Measurements from ENCODE around the gene MME. TPM values are rescaled to one million over a fixed set of nuclear protein-coding genes. Genes with fewer than 3 reads are reported as not detected.

Gene MME
- total RNA-seq, 1 experiment from 2014 or later = 1.6 TPM

DNA sequence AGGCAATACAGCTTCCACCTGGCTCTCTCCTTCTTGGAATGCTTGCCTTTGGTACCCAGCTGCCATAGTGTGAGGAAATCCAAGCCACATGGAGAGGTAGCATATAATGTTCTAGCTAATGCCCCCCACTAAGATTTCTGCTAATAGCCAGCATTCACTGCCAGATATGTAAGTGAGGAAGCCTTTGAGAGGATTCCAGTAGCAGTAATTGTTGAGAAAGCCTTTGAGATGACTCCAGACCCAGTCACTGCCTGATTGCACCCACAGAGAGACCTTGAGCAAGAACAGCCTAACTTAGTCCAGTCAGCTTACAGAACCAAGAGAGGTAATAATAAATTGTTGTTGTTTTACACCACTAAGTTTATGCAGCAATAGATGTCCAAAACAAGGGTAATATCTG, 150.3 kb downstream of the MME start:
- H3K9me3 ChIP-seq (ENCODE audit: control insufficient read depth, insufficient read depth, low read depth, low read length) = no peaks in the 10 kb centered on the region
- no peak for ATAC-seq
- no peaks in the 10 kb centered on the region for H3K4me1 ChIP-seq (ENCODE audit: control insufficient read depth, insufficient read depth, low read length)
- POLR2A ChIA-PET = no interaction called here
- no peak for TF ChIP-seq TCF7L2 (IDR thresholded peaks at IDR 0.05; ENCODE audit: low read depth, low read length)
- no peak for TF ChIP-seq POLR2AphosphoS5 (IDR thresholded peaks at IDR 0.05; ENCODE audit: low read depth, low read length)
- TF ChIP-seq REST (IDR thresholded peaks at IDR 0.05; ENCODE audit: insufficient read depth in 1 of 2, low read depth in 2 of 2, low read length in 1 of 2) = no peak
- TF ChIP-seq CTCF (IDR thresholded peaks at IDR 0.05) = no peak
- no peak for TF ChIP-seq SIN3A (IDR thresholded peaks at IDR 0.05; ENCODE audit: borderline replicate concordance, insufficient read depth, low read depth, low read length)
- no peak overlapping the region for H3K27ac ChIP-seq (ENCODE audit: low read length)
- no peak overlapping the region for H3K4me3 ChIP-seq (ENCODE audit: low read depth in 2 of 2, low read length in 2 of 2)
- BruUV-seq (replicated peaks) = no TSS peak
- intact Hi-C loops (cut with micrococcal nuclease; ENCODE audit: unreplicated experiment) = no loop called here
- no peak for DNase-seq (ENCODE audit: low read depth, low spot score)
- in situ Hi-C loops (cut with HindIII; ENCODE audit: low pct_unique_long_range_greater_than_20kb, low sequenced_read_pairs) = no loop called here
- no peaks in the 10 kb centered on the region for H3K27me3 ChIP-seq (ENCODE audit: control insufficient read depth, insufficient read depth, low read length)
- CTCF ChIA-PET = no interaction called here
- H3K36me3 ChIP-seq (ENCODE audit: control insufficient read depth, insufficient read depth, low read length) = no peaks in the 10 kb centered on the region

- Histone ChIP-seq H3K36me3 (ENCODE audit: control insufficient read depth, insufficient read depth, low read length) (no peaks in the 10 kb centered on the region), H3K4me3 (ENCODE audit: low read depth in 2 of 2, low read length in 2 of 2) (no peak overlapping the region), H3K9me3 (ENCODE audit: control insufficient read depth, insufficient read depth, low read depth, low read length) (no peaks in the 10 kb centered on the region), H3K27me3 (ENCODE audit: control insufficient read depth, insufficient read depth, low read length) (no peaks in the 10 kb centered on the region), H3K4me1 (ENCODE audit: control insufficient read depth, insufficient read depth, low read length) (no peaks in the 10 kb centered on the region), H3K27ac (ENCODE audit: low read length) (no peak overlapping the region)
- in situ Hi-C loops (cut with HindIII; ENCODE audit: low pct_unique_long_range_greater_than_20kb, low sequenced_read_pairs) = no loop called here
- DNase-seq (ENCODE audit: low read depth, low spot score) (no peak), ATAC-seq (no peak)
- ChIA-PET POLR2A (no interaction called here), CTCF (no interaction called here)
- intact Hi-C loops (cut with micrococcal nuclease; ENCODE audit: unreplicated experiment) = no loop called here
- BruUV-seq (replicated peaks) = no TSS peak
- TF ChIP-seq TCF7L2 (IDR thresholded peaks at IDR 0.05; ENCODE audit: low read depth, low read length) (no peak), SIN3A (IDR thresholded peaks at IDR 0.05; ENCODE audit: borderline replicate concordance, insufficient read depth, low read depth, low read length) (no peak), REST (IDR thresholded peaks at IDR 0.05; ENCODE audit: insufficient read depth in 1 of 2, low read depth in 2 of 2, low read length in 1 of 2) (no peak), POLR2AphosphoS5 (IDR thresholded peaks at IDR 0.05; ENCODE audit: low read depth, low read length) (no peak), CTCF (IDR thresholded peaks at IDR 0.05) (no peak)
Observed at GRCh38 chr3:155231792-155232191, 151.7 kb downstream of the MME start.

Measured in Panc1 (cell line).